ENCODE results near the gene TNFRSF19.
A peak's percentile ranks its signal among the peaks of the same experiment; 100 is the strongest.

The TNFRSF19 gene

GRCh38 chr13:23690668-23691067 lies 120.5 kb downstream of the TNFRSF19 start:
- DNase-seq, result no peak

GRCh38 chr13:23692816-23693215 lies 122.6 kb downstream of the TNFRSF19 start:
- DNase-seq, result no peak

- DNase-seq, result no peak
These were observed 125.0 kb downstream of the TNFRSF19 start for GRCh38 chr13:23695196-23695595.

- DNase-seq, result peak; percentile 50
These were observed 125.7 kb downstream of the TNFRSF19 start for GRCh38 chr13:23695711-23696464.

GRCh38 chr13:23696610-23697009 lies 126.4 kb downstream of the TNFRSF19 start:
- DNase-seq, result no peak

- DNase-seq, result no peak
These were observed 127.6 kb downstream of the TNFRSF19 start for GRCh38 chr13:23697772-23698313.

GRCh38 chr13:23699271-23699670 lies 129.1 kb downstream of the TNFRSF19 start:
- DNase-seq, result no peak

- no peak for DNase-seq
These were observed 131.0 kb downstream of the TNFRSF19 start for GRCh38 chr13:23701186-23701585.

GRCh38 chr13:23701636-23702035 lies 131.4 kb downstream of the TNFRSF19 start:
- no peak for DNase-seq

- DNase-seq, result no peak
These were observed 133.1 kb downstream of the TNFRSF19 start for GRCh38 chr13:23703246-23703860.

- no peak for DNase-seq
These were observed 135.4 kb downstream of the TNFRSF19 start for GRCh38 chr13:23705583-23705982.

- DNase-seq, result no peak
These were observed 137.5 kb downstream of the TNFRSF19 start for GRCh38 chr13:23707674-23708073.

- no peak for DNase-seq
These were observed 139.3 kb downstream of the TNFRSF19 start for GRCh38 chr13:23709536-23709935.

GRCh38 chr13:23710366-23710765 lies 140.2 kb downstream of the TNFRSF19 start:
- DNase-seq, result no peak

- no peak for DNase-seq
These were observed 141.1 kb downstream of the TNFRSF19 start for GRCh38 chr13:23711355-23711754.

GRCh38 chr13:23714672-23715071 lies 144.5 kb downstream of the TNFRSF19 start:
- DNase-seq, result no peak

- DNase-seq, result no peak
These were observed 145.0 kb downstream of the TNFRSF19 start for GRCh38 chr13:23715092-23715761.

GRCh38 chr13:23715762-23716235 lies 145.6 kb downstream of the TNFRSF19 start:
- DNase-seq, result no peak

GRCh38 chr13:23716401-23716800 lies 146.2 kb downstream of the TNFRSF19 start:
- no peak for DNase-seq

GRCh38 chr13:23718996-23719395 lies 148.8 kb downstream of the TNFRSF19 start:
- DNase-seq, result no peak

GRCh38 chr13:23722726-23723453 lies 152.7 kb downstream of the TNFRSF19 start:
- no peak for DNase-seq

- DNase-seq, result no peak
These were observed 153.3 kb downstream of the TNFRSF19 start for GRCh38 chr13:23723471-23723870.
